ENCODE data around the gene ALKBH3. TPM values are rescaled to one million over a fixed set of nuclear protein-coding genes. Genes with fewer than 3 reads are reported as not detected.

ALKBH3 gene
- total and polyA plus RNA-seq, 2 experiments from 2014 or later, result 10.7 to 10.8 TPM

- Histone ChIP-seq H3K27ac (ENCODE audit: low read depth) (no peak overlapping the region), H3K36me3 (ENCODE audit: insufficient read depth) (no peaks in the 10 kb centered on the region), H3K27me3 (ENCODE audit: insufficient read depth) (no peaks in the 10 kb centered on the region), H3K9me2 (ENCODE audit: insufficient read depth) (peaks cover 17% of the 10 kb centered on the region), H3K4me2 (no peak overlapping the region), H2AFZ (peak overlapping the region; percentile 93), H3K79me2 (replicated peaks; ENCODE audit: insufficient read depth) (no peaks in the 10 kb centered on the region), H3K4me3 (no peak overlapping the region), H3F3A (replicated peaks; ENCODE audit: low read depth) (no peaks in the 10 kb centered on the region), H3K4me1 (ENCODE audit: insufficient read depth) (peaks cover 33% of the 10 kb centered on the region), H4K20me1 (replicated peaks; ENCODE audit: insufficient read depth) (no peaks in the 10 kb centered on the region)
- Mint-ChIP-seq H3K36me3 (ENCODE audit: low read depth) (peaks cover 4% of the 10 kb centered on the region; the same call in 1 of the 3 replicates), H3K4me3 (no peak overlapping the region), H3K9me3 (peaks cover 8% of the 10 kb centered on the region), H3K4me1 (peaks cover 48% of the 10 kb centered on the region), H3K27ac (no peak overlapping the region), H3K27me3 (ENCODE audit: insufficient read depth, low read depth, poor library complexity) (peaks cover 8% of the 10 kb centered on the region)
- DNase-seq (ENCODE audit: low spot score) (peak; percentile 20), ATAC-seq (no peak)
- TF ChIP-seq ZNF114 (CRISPR knock-in tag; IDR thresholded peaks at IDR 0.05) (no peak), ETS1 (IDR thresholded peaks at IDR 0.05) (no peak), EZH2phosphoT487 (IDR thresholded peaks at IDR 0.05; ENCODE audit: unreplicated experiment) (no peak), STAT1 (IDR thresholded peaks at IDR 0.05; ENCODE audit: unreplicated experiment) (no peak), EZH2 (IDR thresholded peaks at IDR 0.05; ENCODE audit: low read depth, unreplicated experiment) (no peak), CTCF (conservative IDR thresholded peaks at IDR 0.05; ENCODE audit: low read depth in 2 of 2) (no peak), NANOG (IDR thresholded peaks at IDR 0.05; ENCODE audit: borderline replicate concordance) (no peak), JUNB (IDR thresholded peaks at IDR 0.05; ENCODE audit: unreplicated experiment) (no peak), POLR2AphosphoS5 (IDR thresholded peaks at IDR 0.05; ENCODE audit: low read depth) (no peak), REST (IDR thresholded peaks at IDR 0.05; ENCODE audit: unreplicated experiment) (no peak), ZNF331 (CRISPR knock-in tag; IDR thresholded peaks at IDR 0.05; ENCODE audit: low read depth) (no peak), CREB1 (CRISPR knock-in tag; IDR thresholded peaks at IDR 0.05; ENCODE audit: low read depth) (no peak)
- TF ChIP-seq, protein P1, sequence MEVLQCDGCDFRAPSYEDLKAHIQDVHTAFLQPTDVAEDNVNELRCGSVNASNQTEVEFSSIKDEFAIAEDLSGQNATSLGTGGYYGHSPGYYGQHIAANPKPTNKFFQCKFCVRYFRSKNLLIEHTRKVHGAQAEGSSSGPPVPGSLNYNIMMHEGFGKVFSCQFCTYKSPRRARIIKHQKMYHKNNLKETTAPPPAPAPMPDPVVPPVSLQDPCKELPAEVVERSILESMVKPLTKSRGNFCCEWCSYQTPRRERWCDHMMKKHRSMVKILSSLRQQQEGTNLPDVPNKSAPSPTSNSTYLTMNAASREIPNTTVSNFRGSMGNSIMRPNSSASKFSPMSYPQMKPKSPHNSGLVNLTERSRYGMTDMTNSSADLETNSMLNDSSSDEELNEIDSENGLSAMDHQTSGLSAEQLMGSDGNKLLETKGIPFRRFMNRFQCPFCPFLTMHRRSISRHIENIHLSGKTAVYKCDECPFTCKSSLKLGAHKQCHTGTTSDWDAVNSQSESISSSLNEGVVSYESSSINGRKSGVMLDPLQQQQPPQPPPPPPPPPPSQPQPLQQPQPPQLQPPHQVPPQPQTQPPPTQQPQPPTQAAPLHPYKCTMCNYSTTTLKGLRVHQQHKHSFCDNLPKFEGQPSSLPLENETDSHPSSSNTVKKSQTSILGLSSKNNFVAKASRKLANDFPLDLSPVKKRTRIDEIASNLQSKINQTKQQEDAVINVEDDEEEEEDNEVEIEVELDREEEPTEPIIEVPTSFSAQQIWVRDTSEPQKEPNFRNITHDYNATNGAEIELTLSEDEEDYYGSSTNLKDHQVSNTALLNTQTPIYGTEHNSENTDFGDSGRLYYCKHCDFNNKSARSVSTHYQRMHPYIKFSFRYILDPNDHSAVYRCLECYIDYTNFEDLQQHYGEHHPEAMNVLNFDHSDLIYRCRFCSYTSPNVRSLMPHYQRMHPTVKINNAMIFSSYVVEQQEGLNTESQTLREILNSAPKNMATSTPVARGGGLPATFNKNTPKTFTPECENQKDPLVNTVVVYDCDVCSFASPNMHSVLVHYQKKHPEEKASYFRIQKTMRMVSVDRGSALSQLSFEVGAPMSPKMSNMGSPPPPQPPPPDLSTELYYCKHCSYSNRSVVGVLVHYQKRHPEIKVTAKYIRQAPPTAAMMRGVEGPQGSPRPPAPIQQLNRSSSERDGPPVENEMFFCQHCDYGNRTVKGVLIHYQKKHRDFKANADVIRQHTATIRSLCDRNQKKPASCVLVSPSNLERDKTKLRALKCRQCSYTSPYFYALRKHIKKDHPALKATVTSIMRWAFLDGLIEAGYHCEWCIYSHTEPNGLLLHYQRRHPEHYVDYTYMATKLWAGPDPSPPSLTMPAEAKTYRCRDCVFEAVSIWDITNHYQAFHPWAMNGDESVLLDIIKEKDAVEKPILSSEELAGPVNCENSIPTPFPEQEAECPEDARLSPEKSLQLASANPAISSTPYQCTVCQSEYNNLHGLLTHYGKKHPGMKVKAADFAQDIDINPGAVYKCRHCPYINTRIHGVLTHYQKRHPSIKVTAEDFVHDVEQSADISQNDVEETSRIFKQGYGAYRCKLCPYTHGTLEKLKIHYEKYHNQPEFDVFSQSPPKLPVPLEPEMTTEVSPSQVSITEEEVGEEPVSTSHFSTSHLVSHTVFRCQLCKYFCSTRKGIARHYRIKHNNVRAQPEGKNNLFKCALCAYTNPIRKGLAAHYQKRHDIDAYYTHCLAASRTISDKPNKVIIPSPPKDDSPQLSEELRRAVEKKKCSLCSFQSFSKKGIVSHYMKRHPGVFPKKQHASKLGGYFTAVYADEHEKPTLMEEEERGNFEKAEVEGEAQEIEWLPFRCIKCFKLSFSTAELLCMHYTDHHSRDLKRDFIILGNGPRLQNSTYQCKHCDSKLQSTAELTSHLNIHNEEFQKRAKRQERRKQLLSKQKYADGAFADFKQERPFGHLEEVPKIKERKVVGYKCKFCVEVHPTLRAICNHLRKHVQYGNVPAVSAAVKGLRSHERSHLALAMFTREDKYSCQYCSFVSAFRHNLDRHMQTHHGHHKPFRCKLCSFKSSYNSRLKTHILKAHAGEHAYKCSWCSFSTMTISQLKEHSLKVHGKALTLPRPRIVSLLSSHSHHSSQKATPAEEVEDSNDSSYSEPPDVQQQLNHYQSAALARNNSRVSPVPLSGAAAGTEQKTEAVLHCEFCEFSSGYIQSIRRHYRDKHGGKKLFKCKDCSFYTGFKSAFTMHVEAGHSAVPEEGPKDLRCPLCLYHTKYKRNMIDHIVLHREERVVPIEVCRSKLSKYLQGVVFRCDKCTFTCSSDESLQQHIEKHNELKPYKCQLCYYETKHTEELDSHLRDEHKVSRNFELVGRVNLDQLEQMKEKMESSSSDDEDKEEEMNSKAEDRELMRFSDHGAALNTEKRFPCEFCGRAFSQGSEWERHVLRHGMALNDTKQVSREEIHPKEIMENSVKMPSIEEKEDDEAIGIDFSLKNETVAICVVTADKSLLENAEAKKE (CRISPR knock-in tag; IDR thresholded peaks at IDR 0.05), result no peak
Measured at GRCh38 chr11:43959321-43959995, 78.8 kb downstream of the ALKBH3 start.
